ENCODE results near the gene BCL2L15.

BCL2L15 gene

DNA sequence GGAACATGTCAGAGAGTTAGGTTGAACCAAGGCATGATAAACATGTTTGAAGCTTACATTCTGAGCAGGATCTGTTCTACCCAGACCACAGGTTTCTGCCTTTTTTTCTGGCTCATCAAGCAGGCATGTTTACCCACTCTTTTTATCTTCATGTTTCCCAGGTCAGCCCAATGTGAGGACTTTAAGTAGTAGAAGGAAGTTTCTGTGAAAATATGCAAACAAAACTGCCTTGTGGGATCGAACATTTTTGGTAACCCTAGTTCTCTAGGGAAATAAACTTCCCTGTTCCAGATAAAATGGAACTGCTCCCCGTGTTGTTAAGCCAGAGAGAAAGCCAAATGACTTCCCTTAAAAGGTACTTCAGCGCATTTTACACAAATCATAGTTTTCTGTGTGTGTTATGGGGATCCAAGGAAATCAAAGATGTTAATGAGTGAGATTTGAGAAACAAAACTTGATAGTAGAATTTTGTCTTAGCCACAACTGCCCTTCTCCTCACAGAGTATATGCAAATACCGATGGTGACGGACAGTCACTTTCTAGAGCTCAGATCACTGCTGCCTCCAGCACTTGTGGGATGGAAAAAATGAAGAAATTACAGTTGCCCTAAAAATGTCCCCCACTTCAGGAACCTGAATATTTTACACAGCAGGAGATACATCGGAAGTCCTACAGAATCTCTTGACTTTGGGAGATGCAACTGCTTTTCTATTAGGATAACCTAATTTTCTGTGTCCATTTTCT lies 41.0 kb upstream of the BCL2L15 start:
- no peak for DNase-seq
- Histone ChIP-seq H3K27ac (peak overlapping the region; percentile 83), H3K36me3 (no peaks in the 10 kb centered on the region), H3K27me3 (ENCODE audit: insufficient read depth, low read depth, severe bottlenecking) (no peaks in the 10 kb centered on the region), H3K4me3 (ENCODE audit: low read depth, low read length) (peak overlapping the region; percentile 99), H3K9me3 (ENCODE audit: severe bottlenecking) (no peaks in the 10 kb centered on the region)
- TF ChIP-seq, protein P1, sequence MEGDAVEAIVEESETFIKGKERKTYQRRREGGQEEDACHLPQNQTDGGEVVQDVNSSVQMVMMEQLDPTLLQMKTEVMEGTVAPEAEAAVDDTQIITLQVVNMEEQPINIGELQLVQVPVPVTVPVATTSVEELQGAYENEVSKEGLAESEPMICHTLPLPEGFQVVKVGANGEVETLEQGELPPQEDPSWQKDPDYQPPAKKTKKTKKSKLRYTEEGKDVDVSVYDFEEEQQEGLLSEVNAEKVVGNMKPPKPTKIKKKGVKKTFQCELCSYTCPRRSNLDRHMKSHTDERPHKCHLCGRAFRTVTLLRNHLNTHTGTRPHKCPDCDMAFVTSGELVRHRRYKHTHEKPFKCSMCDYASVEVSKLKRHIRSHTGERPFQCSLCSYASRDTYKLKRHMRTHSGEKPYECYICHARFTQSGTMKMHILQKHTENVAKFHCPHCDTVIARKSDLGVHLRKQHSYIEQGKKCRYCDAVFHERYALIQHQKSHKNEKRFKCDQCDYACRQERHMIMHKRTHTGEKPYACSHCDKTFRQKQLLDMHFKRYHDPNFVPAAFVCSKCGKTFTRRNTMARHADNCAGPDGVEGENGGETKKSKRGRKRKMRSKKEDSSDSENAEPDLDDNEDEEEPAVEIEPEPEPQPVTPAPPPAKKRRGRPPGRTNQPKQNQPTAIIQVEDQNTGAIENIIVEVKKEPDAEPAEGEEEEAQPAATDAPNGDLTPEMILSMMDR (IDR thresholded peaks at IDR 0.05; ENCODE audit: low read depth, low read length) = no peak

DNA sequence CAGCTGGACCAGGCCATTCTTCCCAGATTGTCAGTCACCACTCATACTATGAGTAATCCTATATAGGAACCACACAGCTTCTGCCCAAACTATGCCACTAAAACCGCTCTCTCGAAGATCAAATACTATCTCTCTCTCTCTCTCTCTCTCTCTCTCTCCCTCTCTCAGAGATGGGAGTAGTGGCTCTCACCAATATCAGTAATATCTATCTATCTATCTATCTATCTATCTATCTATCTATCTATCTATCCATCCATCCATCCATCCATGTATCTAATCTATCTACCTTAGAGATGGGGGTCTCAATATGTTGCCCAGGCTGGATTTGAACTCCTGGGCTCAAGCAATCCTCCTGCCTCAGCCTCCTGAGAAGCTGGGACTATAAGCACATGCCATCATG lies 37.1 kb upstream of the BCL2L15 start:
- no peaks in the 10 kb centered on the region for H3K36me3 ChIP-seq
- H3K27me3 ChIP-seq (ENCODE audit: insufficient read depth, low read depth, severe bottlenecking) = no peaks in the 10 kb centered on the region
- no peak overlapping the region for H3K27ac ChIP-seq
- DNase-seq = no peak
- H3K4me3 ChIP-seq (ENCODE audit: low read depth, low read length) = no peak overlapping the region
- no peaks in the 10 kb centered on the region for H3K9me3 ChIP-seq (ENCODE audit: severe bottlenecking)
- TF ChIP-seq, protein P1 (IDR thresholded peaks at IDR 0.05; ENCODE audit: low read depth, low read length) = no peak

DNA sequence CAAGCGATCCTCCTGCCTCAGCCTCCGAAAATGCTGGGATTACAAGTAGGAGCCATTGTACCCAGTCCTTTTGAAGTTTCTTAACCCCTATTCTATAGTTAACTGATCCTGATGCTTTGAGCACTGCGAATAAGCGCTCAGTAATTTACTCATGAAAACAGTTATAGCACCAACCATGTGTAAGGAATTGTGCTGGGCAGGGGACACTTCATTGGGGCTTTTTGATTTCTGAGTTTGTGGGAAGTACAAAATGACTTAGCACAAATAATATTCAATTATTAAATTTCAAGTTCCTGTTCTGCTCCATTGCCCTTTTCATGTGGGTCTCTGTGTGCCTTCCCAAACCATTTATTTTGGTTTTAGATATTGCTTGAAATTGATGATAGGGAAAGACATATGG lies 35.6 kb upstream of the BCL2L15 start:
- no peaks in the 10 kb centered on the region for H3K36me3 ChIP-seq
- H3K9me3 ChIP-seq (ENCODE audit: severe bottlenecking) = no peaks in the 10 kb centered on the region
- no peak for DNase-seq
- TF ChIP-seq, protein P1 (IDR thresholded peaks at IDR 0.05; ENCODE audit: low read depth, low read length) = no peak
- H3K4me3 ChIP-seq (ENCODE audit: low read depth, low read length) = no peak overlapping the region
- H3K27ac ChIP-seq = no peak overlapping the region
- H3K27me3 ChIP-seq (ENCODE audit: insufficient read depth, low read depth, severe bottlenecking) = no peaks in the 10 kb centered on the region

DNA sequence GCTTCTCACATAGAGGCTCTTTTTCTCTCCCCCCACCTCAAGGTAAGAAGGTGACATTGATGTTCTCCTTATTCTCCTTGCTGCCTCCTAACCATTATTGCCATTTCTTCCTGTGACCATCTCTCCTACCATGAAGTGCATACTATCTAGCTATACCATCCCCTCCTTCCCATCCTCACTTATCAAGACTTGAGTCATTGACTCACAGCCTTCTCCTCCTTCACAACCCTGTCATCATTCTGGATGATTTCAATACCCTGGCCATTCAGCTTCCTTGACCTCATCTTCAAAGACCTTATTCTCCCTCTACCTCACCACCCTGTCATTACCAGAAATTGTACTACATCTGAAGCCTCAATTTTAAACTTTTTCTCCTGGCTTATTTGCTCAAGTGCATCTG lies 30.9 kb upstream of the BCL2L15 start:
- Histone ChIP-seq H3K9me3 (ENCODE audit: severe bottlenecking) (no peaks in the 10 kb centered on the region), H3K36me3 (no peaks in the 10 kb centered on the region; the same call in 1 of the 2 replicates), H3K4me3 (ENCODE audit: low read depth, low read length) (no peak overlapping the region), H3K27me3 (ENCODE audit: insufficient read depth, low read depth, severe bottlenecking) (no peaks in the 10 kb centered on the region), H3K27ac (no peak overlapping the region)
- no peak for DNase-seq
- TF ChIP-seq, protein P1 (IDR thresholded peaks at IDR 0.05; ENCODE audit: low read depth, low read length) = no peak

DNA sequence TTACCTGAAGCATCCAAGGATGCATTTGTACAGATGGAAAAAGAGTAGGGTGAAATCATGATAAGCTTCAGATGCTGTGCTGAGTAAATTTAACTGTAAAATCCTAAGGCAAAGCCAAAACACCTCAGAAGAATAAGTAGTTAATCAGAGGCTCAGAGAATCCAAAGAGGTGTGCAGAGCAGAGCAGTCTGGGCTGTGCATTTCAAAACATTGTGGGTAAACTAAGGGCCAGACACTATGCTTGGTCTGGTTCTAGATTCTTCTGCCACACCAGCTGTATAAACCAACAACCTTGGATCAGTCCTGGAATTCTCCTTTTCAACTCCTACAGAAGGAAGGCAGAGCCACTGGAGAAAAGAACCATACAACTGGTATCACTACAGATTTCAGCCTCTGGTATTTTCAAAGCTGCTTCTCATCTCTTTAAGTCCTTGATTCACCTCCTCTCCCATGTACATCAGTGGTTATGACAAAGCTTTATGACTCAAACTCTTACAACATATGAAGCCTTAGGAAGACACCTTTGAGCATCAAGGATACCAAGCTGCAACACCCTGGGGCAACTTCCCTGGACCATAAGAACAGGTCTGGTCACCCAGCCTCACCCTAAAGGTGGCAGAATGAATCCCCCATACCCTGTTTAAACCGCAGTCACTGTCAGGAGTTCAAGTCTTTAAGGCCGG lies 30.2 kb upstream of the BCL2L15 start:
- no peak for DNase-seq
- no peak overlapping the region for H3K4me3 ChIP-seq (ENCODE audit: low read depth, low read length)
- H3K27me3 ChIP-seq (ENCODE audit: insufficient read depth, low read depth, severe bottlenecking) = no peaks in the 10 kb centered on the region
- H3K9me3 ChIP-seq (ENCODE audit: severe bottlenecking) = no peaks in the 10 kb centered on the region
- no peak overlapping the region for H3K27ac ChIP-seq
- H3K36me3 ChIP-seq = peaks cover 1% of the 10 kb centered on the region
- TF ChIP-seq, protein P1 (IDR thresholded peaks at IDR 0.05; ENCODE audit: low read depth, low read length) = no peak

All from WERI-Rb-1 (cell line).